Epithelial cell of proximal tubule (primary cell): ENCODE results near the gene C11orf91. TPM values are rescaled to one million over a fixed set of nuclear protein-coding genes. Genes with fewer than 3 reads are reported as not detected.

Experiments used
- DNase-seq: peaks from one replicate; pipeline ENCODE4 v3.0.0-alpha.2; 2011; ENCODE audit warnings: low read depth
- H3K4me3 ChIP-seq: 2 replicates; pipeline ENCODE4 v1.5.1; 2011; ENCODE audit warnings: low read depth, mild to moderate bottlenecking, low read length
- CTCF ChIP-seq: conservative IDR thresholded peaks from 2 replicates; pipeline ENCODE4 v1.5.1; 2012; ENCODE audit warnings: low read depth, mild to moderate bottlenecking, low read length
- total RNA-seq: library from RNA; depleted of rRNA; stranded (reverse); fragments of >200 nt; gene quantifications from 2 replicates; pipeline ENCODE4 v1.2.3, GENCODE V29; 2015

The C11orf91 gene
- total RNA-seq, 1 donor from 2014 or later = not detected

DNA sequence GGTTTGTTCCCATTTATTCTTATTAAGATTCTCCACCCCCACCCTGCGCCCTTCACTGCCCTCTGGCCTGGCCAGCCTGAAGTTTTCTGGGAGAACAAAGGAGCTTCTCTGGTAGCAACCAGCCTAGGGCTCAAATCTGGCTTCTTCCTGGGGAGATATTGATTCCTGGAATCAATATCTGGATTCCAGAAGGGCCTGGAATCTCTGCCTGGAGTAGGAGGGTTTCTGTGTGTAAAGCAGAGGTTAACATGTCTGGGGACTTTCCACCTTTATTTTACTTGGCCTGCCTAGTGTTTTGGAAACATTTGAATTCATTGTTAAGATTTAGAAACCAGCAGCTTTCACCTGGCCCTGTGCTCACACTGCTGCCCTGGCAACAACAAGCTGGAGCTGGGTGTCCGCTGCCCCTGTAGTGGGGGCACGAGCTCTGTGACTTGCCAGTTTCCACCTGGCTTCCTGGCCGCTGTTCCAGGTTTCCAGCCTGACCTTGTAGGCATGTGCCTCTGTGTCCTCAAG lies 5.5 kb downstream of the C11orf91 start:
- DNase-seq = no peak
- H3K4me3 ChIP-seq = peak overlapping the region; percentile 74

GRCh38 chr11:33694346-33695050 lies 6.1 kb downstream of the C11orf91 start:
- no peak for TF ChIP-seq CTCF
- no peak for DNase-seq

More for the DNA sequence above, 5.5 kb downstream of the C11orf91 start:
- TF ChIP-seq CTCF = no peak

DNA sequence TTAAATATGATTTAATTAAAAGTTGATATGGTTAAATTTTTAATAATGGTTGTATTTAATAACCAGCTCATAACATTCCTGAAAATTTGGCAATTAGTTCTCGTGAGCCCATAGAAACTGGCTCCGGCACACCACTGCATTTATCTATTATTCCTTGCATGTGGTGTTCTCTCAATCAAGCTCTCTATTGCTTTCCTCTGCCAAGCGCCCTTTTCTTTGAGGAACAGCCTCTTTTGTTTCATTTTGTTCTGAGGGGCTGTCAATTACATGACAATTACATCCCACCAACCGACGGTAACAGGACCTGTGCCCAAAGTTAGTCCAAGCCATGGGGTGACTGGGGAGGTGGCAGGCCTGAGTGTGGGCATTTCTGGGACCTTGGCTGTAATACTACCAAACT lies 8.1 kb downstream of the C11orf91 start:
- TF ChIP-seq CTCF = no peak
- no peak for DNase-seq
- H3K4me3 ChIP-seq = no peak overlapping the region

More at GRCh38 chr11:33694346-33695050, 6.1 kb downstream of the C11orf91 start:
- peak overlapping the region; percentile 74 for H3K4me3 ChIP-seq

- TF ChIP-seq CTCF = no peak
- DNase-seq = peak; percentile 98
- peak overlapping the region; percentile 30 for H3K4me3 ChIP-seq
Observed at GRCh38 chr11:33692013-33692504, 8.6 kb downstream of the C11orf91 start.

GRCh38 chr11:33691066-33691864 lies 9.4 kb downstream of the C11orf91 start:
- H3K4me3 ChIP-seq = peak overlapping the region; percentile 30
- no peak for TF ChIP-seq CTCF
- no peak for DNase-seq

- no peak for TF ChIP-seq CTCF
- DNase-seq = peak; percentile 95
- H3K4me3 ChIP-seq = no peak overlapping the region
Observed at GRCh38 chr11:33690290-33691065, 10.1 kb downstream of the C11orf91 start.
